ENCODE results near the gene MATN1. TPM values are rescaled to one million over a fixed set of nuclear protein-coding genes. Genes with fewer than 3 reads are reported as not detected.

MATN1 gene
- total RNA-seq, 1 experiment from 2014 or later = not detected

- no peaks in the 10 kb centered on the region for H3K9me3 Mint-ChIP-seq (ENCODE audit: unreplicated experiment)
- intact Hi-C loops (cut with micrococcal nuclease; ENCODE audit: unreplicated experiment) = no loop called here
- no TSS peak for BruUV-seq (replicated peaks)
- no peak for TF ChIP-seq CTCF (IDR thresholded peaks at IDR 0.05; ENCODE audit: insufficient read depth in 1 of 2, low read depth in 1 of 2, low read length in 1 of 2, severe bottlenecking in 1 of 2, unreplicated experiment in 1 of 2)
- ChIA-PET POLR2A (no interaction called here), CTCF (interaction anchor here (0.5 kb wide), 1 partner anchor 45 kb away, joined by 4 read pairs; no protein-coding TSS in a partner anchor)
- no peaks in the 10 kb centered on the region for H3K27me3 Mint-ChIP-seq (ENCODE audit: insufficient read depth, unreplicated experiment)
- Histone ChIP-seq H3K4me3 (ENCODE audit: low read depth, low read length) (no peak overlapping the region), H3K9me3 (no peaks in the 10 kb centered on the region), H3K27me3 (replicated peaks; ENCODE audit: control insufficient read depth, insufficient read depth, low read length) (no peaks in the 10 kb centered on the region), H3K36me3 (ENCODE audit: control insufficient read depth, insufficient read depth, low read length) (no peaks in the 10 kb centered on the region), H3K4me1 (no peaks in the 10 kb centered on the region)
- no peaks in the 10 kb centered on the region for H3K4me1 Mint-ChIP-seq (ENCODE audit: low read depth, unreplicated experiment)
- no peak overlapping the region for H3K4me3 Mint-ChIP-seq (ENCODE audit: unreplicated experiment)
- no peak for DNase-seq
- H3K36me3 Mint-ChIP-seq (ENCODE audit: insufficient read depth, unreplicated experiment) = no peaks in the 10 kb centered on the region
- no peak overlapping the region for H3K27ac Mint-ChIP-seq (ENCODE audit: unreplicated experiment)
Measured at GRCh38 chr1:30763651-30764248, 40.4 kb upstream of the MATN1 start.

DNA sequence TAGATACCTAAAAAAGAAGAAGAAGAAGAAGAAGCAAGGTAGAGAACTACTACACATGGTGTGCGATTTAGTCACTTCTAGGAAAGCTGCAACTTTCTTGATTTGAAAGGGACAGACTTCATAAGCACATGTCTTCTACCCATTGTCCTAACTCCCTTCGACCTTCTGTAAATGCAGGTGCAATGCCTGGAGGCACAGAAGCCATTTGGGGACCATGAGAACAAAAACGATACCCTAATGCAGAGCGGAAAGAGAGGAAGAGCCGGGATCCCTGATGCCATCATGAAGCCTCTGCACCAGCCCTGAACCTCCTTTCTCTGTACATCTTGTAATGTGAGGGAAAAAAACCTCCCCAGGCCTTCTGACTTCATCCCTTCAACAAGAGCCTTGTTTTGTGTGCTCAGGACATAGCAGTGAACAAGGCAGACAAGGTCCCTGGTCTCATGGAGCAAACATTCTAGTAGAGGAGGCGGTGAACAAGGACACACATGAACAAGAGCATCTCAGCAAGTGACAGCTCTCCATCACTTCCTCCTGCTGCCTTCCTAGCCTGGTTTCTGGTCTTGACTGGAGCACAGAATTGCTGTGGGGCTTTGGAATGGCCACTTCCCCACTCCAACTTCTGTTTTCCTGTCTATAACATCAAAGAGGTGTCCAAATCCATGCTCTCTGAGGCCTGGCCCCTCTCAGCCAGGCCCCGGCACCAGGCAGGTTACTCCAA, 39.7 kb upstream of the MATN1 start:
- no TSS peak for BruUV-seq (replicated peaks)
- no peaks in the 10 kb centered on the region for H3K9me3 Mint-ChIP-seq (ENCODE audit: unreplicated experiment)
- no peaks in the 10 kb centered on the region for H3K36me3 Mint-ChIP-seq (ENCODE audit: insufficient read depth, unreplicated experiment)
- H3K27me3 Mint-ChIP-seq (ENCODE audit: insufficient read depth, unreplicated experiment) = no peaks in the 10 kb centered on the region
- Histone ChIP-seq H3K27me3 (replicated peaks; ENCODE audit: control insufficient read depth, insufficient read depth, low read length) (no peaks in the 10 kb centered on the region), H3K9me3 (no peaks in the 10 kb centered on the region), H3K36me3 (ENCODE audit: control insufficient read depth, insufficient read depth, low read length) (no peaks in the 10 kb centered on the region), H3K4me1 (no peaks in the 10 kb centered on the region), H3K4me3 (ENCODE audit: low read depth, low read length) (no peak overlapping the region)
- CTCF ChIA-PET = no interaction called here
- no peaks in the 10 kb centered on the region for H3K4me1 Mint-ChIP-seq (ENCODE audit: low read depth, unreplicated experiment)
- no peak overlapping the region for H3K27ac Mint-ChIP-seq (ENCODE audit: unreplicated experiment)
- POLR2A ChIA-PET = no interaction called here
- intact Hi-C loops (cut with micrococcal nuclease; ENCODE audit: unreplicated experiment) = no loop called here
- DNase-seq = no peak
- TF ChIP-seq CTCF (IDR thresholded peaks at IDR 0.05; ENCODE audit: insufficient read depth in 1 of 2, low read depth in 1 of 2, low read length in 1 of 2, severe bottlenecking in 1 of 2, unreplicated experiment in 1 of 2) = no peak
- no peak overlapping the region for H3K4me3 Mint-ChIP-seq (ENCODE audit: unreplicated experiment)

DNA sequence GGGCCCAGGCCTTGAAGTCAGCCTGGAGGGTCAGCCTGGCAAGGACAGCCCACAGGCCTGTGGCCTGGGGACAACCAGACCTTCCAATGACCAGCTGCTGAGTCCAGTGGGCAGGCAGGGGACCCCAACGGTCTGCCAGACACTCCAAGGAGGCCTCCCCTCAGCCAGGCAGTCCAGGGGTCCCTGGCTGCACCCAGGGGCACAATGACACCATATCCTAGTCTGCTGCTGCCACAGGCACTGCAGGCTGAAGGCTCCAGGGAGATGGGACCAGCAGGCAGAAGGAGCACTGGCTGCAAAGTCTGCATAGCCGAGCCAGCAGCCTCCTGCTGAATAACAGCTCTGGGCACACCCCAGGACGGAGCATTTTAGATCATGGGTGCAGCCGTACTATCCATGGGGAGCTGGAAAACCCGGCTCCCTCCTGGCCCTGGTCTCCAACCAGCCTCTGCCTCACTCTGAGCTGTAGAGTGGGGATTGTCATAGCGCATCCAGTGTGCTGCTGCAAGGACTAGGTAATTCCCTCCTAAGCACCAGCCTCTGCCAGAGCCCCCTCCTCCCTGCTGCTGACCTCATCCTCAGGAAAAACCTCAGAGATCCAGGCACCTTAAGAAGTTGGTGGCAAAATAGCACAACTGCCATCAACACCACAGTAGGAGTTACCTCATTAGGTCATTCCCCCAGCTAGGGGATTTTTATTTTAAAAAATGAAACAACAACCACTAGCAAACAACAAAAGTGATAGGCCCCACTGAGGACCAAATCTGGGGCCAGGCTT, 39.0 kb upstream of the MATN1 start:
- Histone ChIP-seq H3K4me1 (no peaks in the 10 kb centered on the region), H3K9me3 (no peaks in the 10 kb centered on the region), H3K36me3 (ENCODE audit: control insufficient read depth, insufficient read depth, low read length) (no peaks in the 10 kb centered on the region), H3K27me3 (replicated peaks; ENCODE audit: control insufficient read depth, insufficient read depth, low read length) (no peaks in the 10 kb centered on the region), H3K4me3 (ENCODE audit: low read depth, low read length) (no peak overlapping the region)
- no peaks in the 10 kb centered on the region for H3K4me1 Mint-ChIP-seq (ENCODE audit: low read depth, unreplicated experiment)
- no peaks in the 10 kb centered on the region for H3K27me3 Mint-ChIP-seq (ENCODE audit: insufficient read depth, unreplicated experiment)
- no TSS peak for BruUV-seq (replicated peaks)
- no peaks in the 10 kb centered on the region for H3K36me3 Mint-ChIP-seq (ENCODE audit: insufficient read depth, unreplicated experiment)
- POLR2A ChIA-PET = no interaction called here
- H3K27ac Mint-ChIP-seq (ENCODE audit: unreplicated experiment) = no peak overlapping the region
- CTCF ChIA-PET = no interaction called here
- no peak for TF ChIP-seq CTCF (IDR thresholded peaks at IDR 0.05; ENCODE audit: insufficient read depth in 1 of 2, low read depth in 1 of 2, low read length in 1 of 2, severe bottlenecking in 1 of 2, unreplicated experiment in 1 of 2)
- intact Hi-C loops (cut with micrococcal nuclease; ENCODE audit: unreplicated experiment) = no loop called here
- DNase-seq = no peak
- no peaks in the 10 kb centered on the region for H3K9me3 Mint-ChIP-seq (ENCODE audit: unreplicated experiment)
- no peak overlapping the region for H3K4me3 Mint-ChIP-seq (ENCODE audit: unreplicated experiment)
